Thyroid gland (tissue), 4 donors: ENCODE measurements around the gene AGO4. TPM values are rescaled to one million over a fixed set of nuclear protein-coding genes. Genes with fewer than 3 reads are reported as not detected.

Experiments used
- DNase-seq, 2 donors: peaks; one replicate each; pipeline ENCODE4 v3.0.0-alpha.2; 2019
- H3K27ac ChIP-seq, 3 donors: fragments of 200-600 bp; sonication (generic); 1 replicate in 2 of 3; 2 replicates in 1 of 3; pipeline ENCODE4 v1.5.1; 2016 to 2019; ENCODE audit warnings: mild to moderate bottlenecking in 1 of 3, moderate library complexity in 1 of 3
- H3K27me3 ChIP-seq: fragments of 200-600 bp; sonication (generic); one replicate; pipeline ENCODE4 v1.5.1; 2019
- H3K36me3 ChIP-seq, 2 donors: fragments of 200-600 bp; sonication (generic); one replicate each; pipeline ENCODE4 v1.5.1; 2016 to 2019
- H3K4me1 ChIP-seq, 2 donors: fragments of 200-600 bp; sonication (generic); one replicate each; pipeline ENCODE4 v1.5.1; 2017 to 2019
- H3K4me3 ChIP-seq, 3 donors: fragments of 200-600 bp; sonication (generic); replicated peaks in 1 of 3; 1 replicate in 2 of 3; 2 replicates in 1 of 3; pipeline ENCODE4 v1.5.1; 2016; ENCODE audit warnings: mild to moderate bottlenecking in 1 of 3
- H3K9me3 ChIP-seq: fragments of 200-600 bp; sonication (generic); one replicate; pipeline ENCODE4 v1.5.1; 2017
- CTCF ChIP-seq, 6 experiments: fragments of 200-600 bp in 3 of 6; fragments of 450-650 bp in 3 of 6; sonication (generic) in 3 of 6; IDR thresholded peaks; one replicate each; pipeline ENCODE4 v1.5.1; 2016 to 2019; ENCODE audit warnings: antibody characterized with exemption in 6 of 6, mild to moderate bottlenecking in 2 of 6, inconsistent platforms in 1 of 6, moderate library complexity in 1 of 6
- POLR2A ChIP-seq, 2 donors: fragments of 450-650 bp; IDR thresholded peaks; one replicate each; pipeline ENCODE4 v1.6.1; 2017; ENCODE audit warnings: antibody characterized with exemption in 2 of 2, mild to moderate bottlenecking in 2 of 2, moderate library complexity in 1 of 2
- WGBS, 2 donors: methylation state at CpG; one replicate each; pipeline ENCODE4 v1.1.5; 2017; 5-methylcytosine and 5-hydroxymethylcytosine counted together
- intact Hi-C: fragments of 100-400 bp; cut with DNase I; formaldehyde crosslinking; loops from one replicate; pipeline ENCODE4 v1.15.1; 2023
- total RNA-seq, 4 donors: library from RNA; depleted of rRNA; stranded (reverse); fragments of >200 nt; gene quantifications; one replicate each; pipeline ENCODE4 v1.2.3, GENCODE V29; 2016

Gene AGO4
- total RNA-seq, 4 donors from 2014 or later = 10.2 to 25.4 (median 13.2) TPM

- no peak overlapping the region for H3K27ac ChIP-seq
- 89 to 95% methylated on average over 5 to 14 of the region's 14 CpGs for WGBS, 2 donors
- no peaks in the 10 kb centered on the region for H3K4me1 ChIP-seq
- no peak for TF ChIP-seq CTCF (IDR thresholded peaks at IDR 0.05)
- no peak overlapping the region for H3K4me3 ChIP-seq
- peaks cover 16 to 48% of the 10 kb centered on the region in 2 donors for H3K36me3 ChIP-seq
- DNase-seq = no peak
- H3K27me3 ChIP-seq = no peaks in the 10 kb centered on the region
- intact Hi-C loops = no loop called here
- no peaks in the 10 kb centered on the region for H3K9me3 ChIP-seq
These were observed 85.4 kb downstream of the AGO4 start for GRCh38 chr1:35893051-35893879.

- no peaks in the 10 kb centered on the region for H3K27me3 ChIP-seq
- intact Hi-C loops = no loop called here
- WGBS, 2 donors = 82 to 89% methylated on average over 6 of the region's 6 CpGs
- H3K9me3 ChIP-seq = no peaks in the 10 kb centered on the region
- peaks cover 16 to 48% of the 10 kb centered on the region in 2 donors for H3K36me3 ChIP-seq
- H3K27ac ChIP-seq = no peak overlapping the region
- DNase-seq = no peak
- H3K4me3 ChIP-seq = no peak overlapping the region
- no peaks in the 10 kb centered on the region for H3K4me1 ChIP-seq
- TF ChIP-seq CTCF (IDR thresholded peaks at IDR 0.05) (no peak), POLR2A (IDR thresholded peaks at IDR 0.05) (no peak)
These were observed 86.4 kb downstream of the AGO4 start for GRCh38 chr1:35894183-35894582.

GRCh38 chr1:35894656-35895055 lies 86.8 kb downstream of the AGO4 start:
- no peak for TF ChIP-seq POLR2A (IDR thresholded peaks at IDR 0.05)
- TF ChIP-seq CTCF (IDR thresholded peaks at IDR 0.05) = no peak
- intact Hi-C loops = no loop called here
- no peak overlapping the region for H3K4me3 ChIP-seq
- H3K9me3 ChIP-seq = no peaks in the 10 kb centered on the region
- H3K36me3 ChIP-seq = peaks cover 16 to 45% of the 10 kb centered on the region in 2 donors
- 100% methylated on average over 1 of the region's 1 CpG for WGBS, 2 donors
- no peak overlapping the region for H3K27ac ChIP-seq
- H3K4me1 ChIP-seq = no peaks in the 10 kb centered on the region
- no peak for DNase-seq
- no peaks in the 10 kb centered on the region for H3K27me3 ChIP-seq

- Histone ChIP-seq H3K9me3 (no peaks in the 10 kb centered on the region), H3K27me3 (no peaks in the 10 kb centered on the region), H3K27ac (no peak overlapping the region), H3K4me1 (no peaks in the 10 kb centered on the region), H3K4me3 (no peak overlapping the region), H3K36me3 (peaks cover 14 to 44% of the 10 kb centered on the region in 2 donors)
- no peak for TF ChIP-seq POLR2A (IDR thresholded peaks at IDR 0.05)
- TF ChIP-seq CTCF (IDR thresholded peaks at IDR 0.05) = no peak
- no peak for DNase-seq
- intact Hi-C loops = no loop called here
These were observed 92.1 kb downstream of the AGO4 start for GRCh38 chr1:35899941-35900340.

GRCh38 chr1:35901235-35901634 lies 93.4 kb downstream of the AGO4 start:
- DNase-seq = no peak
- Histone ChIP-seq H3K9me3 (no peaks in the 10 kb centered on the region), H3K36me3 (peaks cover 15 to 34% of the 10 kb centered on the region in 2 donors), H3K4me1 (no peaks in the 10 kb centered on the region), H3K27ac (no peak overlapping the region), H3K4me3 (no peak overlapping the region), H3K27me3 (no peaks in the 10 kb centered on the region)
- 98 to 100% methylated on average over 9 of the region's 9 CpGs for WGBS, 2 donors
- TF ChIP-seq CTCF (IDR thresholded peaks at IDR 0.05) = no peak
- no peak for TF ChIP-seq POLR2A (IDR thresholded peaks at IDR 0.05)
- intact Hi-C loops = no loop called here
